VCaP (cell line): ENCODE results near the gene ATP2B3.

Experiments used
- H3K27ac ChIP-seq: fragments of 450-650 bp; 2 replicates; pipeline ENCODE4 v1.5.1; 2017
- TF ChIP-seq, protein P1 (sequence below): fragments of 450-650 bp; conservative IDR thresholded peaks from 2 replicates; pipeline ENCODE4 v1.5.1; 2017; ENCODE audit warnings: mild to moderate bottlenecking, moderate library complexity

The ATP2B3 gene

DNA sequence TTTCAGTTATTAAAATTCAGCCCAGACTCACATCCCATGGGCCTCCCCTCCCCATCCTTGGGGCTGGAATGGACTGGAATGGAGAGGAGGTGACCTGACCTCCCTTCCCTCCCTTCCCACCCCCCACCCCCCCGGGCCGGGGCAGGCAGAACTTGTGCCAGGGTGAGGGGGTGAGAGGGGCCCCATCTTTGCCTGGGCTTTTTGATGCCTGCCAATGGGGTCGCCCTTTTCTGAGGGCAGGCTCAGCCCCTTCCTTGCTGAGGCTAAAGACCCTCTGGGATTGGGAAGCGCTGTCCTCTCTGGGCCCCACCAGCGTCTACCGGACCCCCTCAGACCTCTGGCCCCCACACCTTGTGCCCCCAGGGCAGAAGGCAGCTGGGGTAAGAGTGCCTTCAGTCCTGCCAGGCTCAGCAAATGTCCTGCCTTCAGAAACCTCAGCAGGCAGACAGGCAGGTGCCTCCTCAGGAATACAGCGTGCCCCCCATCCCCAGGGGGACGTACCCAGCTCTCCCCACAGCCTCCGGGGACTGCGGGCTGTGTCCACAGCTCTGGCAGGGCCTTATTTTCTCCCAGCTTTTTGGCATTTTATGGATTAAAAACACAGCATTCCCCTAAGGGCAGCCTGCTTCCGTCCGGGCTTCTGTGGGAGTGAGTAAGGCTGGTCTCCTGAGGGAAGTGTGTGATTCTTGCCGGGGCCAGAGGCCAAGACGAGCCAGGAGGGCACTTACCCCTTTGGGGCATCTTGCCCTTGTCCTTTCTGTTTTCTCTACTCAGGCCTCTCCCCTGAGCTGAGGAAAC, 94.1 kb downstream of the ATP2B3 start:
- no peak overlapping the region for H3K27ac ChIP-seq
- TF ChIP-seq, protein P1, sequence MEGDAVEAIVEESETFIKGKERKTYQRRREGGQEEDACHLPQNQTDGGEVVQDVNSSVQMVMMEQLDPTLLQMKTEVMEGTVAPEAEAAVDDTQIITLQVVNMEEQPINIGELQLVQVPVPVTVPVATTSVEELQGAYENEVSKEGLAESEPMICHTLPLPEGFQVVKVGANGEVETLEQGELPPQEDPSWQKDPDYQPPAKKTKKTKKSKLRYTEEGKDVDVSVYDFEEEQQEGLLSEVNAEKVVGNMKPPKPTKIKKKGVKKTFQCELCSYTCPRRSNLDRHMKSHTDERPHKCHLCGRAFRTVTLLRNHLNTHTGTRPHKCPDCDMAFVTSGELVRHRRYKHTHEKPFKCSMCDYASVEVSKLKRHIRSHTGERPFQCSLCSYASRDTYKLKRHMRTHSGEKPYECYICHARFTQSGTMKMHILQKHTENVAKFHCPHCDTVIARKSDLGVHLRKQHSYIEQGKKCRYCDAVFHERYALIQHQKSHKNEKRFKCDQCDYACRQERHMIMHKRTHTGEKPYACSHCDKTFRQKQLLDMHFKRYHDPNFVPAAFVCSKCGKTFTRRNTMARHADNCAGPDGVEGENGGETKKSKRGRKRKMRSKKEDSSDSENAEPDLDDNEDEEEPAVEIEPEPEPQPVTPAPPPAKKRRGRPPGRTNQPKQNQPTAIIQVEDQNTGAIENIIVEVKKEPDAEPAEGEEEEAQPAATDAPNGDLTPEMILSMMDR: no peak

DNA sequence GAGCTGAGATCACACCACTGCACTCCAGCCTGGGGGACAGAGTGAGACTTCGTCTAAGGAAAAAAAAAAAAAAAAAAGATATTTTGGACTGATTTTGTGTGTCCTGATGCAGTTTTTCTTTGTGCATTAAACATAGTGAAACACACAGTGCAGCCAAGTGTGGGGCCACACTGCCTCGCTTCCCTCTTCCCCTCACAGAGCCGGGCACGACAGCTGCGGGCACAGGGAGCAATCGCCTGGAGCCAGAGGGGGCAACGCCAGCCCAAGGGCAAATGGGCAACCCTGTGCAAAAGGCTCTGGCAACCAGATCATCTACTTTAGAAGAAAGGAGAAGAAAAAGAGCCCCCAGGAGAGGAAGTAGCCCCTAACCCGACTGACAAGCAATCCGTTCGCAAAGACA, 95.0 kb downstream of the ATP2B3 start:
- TF ChIP-seq, protein P1: no peak
- no peak overlapping the region for H3K27ac ChIP-seq

DNA sequence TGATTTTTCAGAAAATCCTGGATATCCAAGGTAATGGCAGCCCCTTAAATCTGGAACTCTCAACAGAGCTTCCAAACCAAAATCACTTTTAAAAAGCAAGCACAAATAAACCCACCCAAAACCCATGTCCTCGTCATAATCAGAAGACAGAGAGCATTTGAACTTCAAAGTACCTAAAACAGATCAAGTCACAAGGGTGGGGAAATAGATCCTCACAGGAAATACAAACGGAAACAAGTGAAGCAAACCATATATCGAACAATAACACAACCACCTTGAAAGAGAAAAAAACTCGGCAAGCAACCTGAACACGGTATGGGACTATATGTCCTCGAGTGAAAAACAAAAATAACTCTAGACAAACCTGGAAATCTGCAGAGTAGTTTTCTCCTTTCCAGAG, 97.4 kb downstream of the ATP2B3 start:
- no peak overlapping the region for H3K27ac ChIP-seq
- TF ChIP-seq, protein P1: no peak

DNA sequence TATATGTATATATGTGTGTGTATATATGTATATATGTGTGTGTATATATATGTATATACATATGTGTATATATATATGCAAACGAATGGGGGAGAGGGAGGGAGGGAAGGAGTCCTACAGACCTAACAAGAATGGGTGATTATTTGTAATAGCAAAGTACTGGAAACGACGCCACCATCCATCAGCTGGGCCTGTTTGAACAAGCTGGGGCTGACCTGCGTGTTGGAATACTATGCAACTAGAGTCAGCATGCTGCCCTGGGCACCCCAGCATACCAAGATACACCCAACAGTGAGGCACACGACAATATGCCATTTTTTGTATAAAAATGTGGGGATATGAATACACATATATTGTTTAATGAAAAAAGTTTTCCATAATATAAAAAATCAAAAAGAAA, 103.1 kb downstream of the ATP2B3 start:
- H3K27ac ChIP-seq: no peak overlapping the region
- TF ChIP-seq, protein P1: no peak

DNA sequence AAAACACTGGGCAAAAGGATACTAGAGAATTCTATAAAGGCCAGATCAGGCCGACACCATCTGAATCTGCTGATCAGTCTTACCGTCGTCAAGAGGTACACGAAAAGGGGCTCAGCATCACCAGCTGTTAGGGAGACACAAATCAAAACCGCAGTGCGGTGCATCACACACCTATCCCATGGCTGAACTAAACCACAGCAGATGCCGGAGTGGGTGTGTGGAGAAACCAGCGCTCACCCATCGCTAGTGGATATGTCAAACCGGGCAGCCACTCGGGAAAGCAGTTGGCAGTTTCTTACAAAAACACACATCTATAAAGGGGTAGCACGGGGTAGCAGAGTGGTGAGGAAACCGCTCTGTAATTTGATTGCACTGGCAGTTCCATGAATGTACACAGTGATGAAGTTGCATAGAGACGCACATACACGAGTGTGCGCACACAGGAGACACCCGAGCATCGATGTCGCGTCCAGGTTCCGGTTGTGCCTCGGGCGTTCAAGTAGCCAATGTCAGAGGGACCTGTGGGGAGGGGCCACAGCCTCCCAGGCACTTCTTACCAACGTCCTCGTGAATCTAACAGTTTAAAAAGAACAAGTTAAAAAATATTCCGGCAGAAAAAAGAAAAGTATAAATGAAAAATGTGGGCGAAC, 104.6 kb downstream of the ATP2B3 start:
- TF ChIP-seq, protein P1: no peak

DNA sequence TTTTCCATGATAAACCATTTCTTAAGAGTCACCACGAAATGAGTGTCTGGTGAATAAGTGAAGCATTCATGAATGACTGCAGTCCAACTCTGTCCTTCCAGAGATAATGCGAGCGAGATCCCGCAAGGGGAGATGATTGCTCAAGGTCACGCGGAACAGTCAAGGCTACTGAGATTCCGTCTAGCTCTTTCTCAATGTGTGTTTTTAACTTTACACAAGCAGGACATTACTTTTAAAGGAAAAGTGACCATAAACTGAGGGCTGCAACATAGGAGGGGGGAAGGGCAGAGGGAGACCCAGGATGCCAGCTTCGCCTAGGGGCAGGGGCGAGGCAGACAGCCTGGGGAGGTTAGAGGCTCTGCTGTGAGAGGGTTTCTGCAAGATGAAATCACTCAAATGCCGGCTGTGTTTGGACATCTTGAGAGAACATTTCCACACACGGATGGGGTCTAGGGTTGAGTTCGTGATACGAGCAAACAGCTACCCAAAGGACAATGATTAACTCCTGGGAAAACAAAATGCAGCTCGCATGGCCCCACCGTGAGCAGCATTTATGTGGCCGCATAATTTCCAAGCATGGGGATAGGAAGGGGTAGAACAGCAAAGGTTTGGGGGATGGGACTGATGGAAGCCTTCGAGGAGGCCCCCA, 105.3 kb downstream of the ATP2B3 start:
- TF ChIP-seq, protein P1: no peak
- no peak overlapping the region for H3K27ac ChIP-seq

More for the DNA sequence above, 104.6 kb downstream of the ATP2B3 start:
- H3K27ac ChIP-seq: no peak overlapping the region

DNA sequence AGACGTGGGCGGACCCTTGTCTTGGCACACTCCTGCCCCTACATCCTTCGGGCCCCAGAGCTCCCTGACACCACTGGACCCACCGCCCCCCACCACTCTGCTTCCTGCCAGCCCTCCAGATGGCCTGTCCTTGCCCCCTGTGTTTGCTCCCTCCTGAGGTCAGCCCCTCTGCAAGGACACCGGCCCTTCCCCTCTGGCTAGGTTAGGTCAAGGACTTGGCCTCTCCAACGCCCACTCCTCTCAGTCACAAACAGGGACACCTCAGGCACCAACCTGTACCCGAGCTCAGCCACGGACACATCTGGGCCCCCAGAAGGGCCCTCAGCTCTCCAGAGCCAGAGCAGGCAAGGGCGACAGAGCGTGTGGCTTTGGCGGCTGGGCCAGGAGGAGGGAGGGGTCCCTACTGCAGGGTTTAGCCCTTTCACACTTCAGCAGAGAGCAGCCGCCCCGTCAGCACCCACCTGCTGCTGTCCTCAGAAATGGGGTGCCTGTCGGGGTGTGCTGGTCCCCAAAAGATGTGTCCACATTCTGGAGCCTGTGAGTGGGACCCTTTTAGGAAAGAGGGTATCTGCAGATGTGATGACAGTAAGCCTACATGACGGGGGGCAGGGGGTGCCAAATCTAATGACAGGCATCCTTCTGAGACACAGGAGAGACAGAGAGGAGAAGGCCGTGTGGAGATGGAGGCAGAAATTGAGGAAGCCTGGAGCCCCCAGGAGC, 106.0 kb downstream of the ATP2B3 start:
- H3K27ac ChIP-seq: no peak overlapping the region
- TF ChIP-seq, protein P1: no peak
